Measurements from ENCODE around the gene MAP3K4.

DNA sequence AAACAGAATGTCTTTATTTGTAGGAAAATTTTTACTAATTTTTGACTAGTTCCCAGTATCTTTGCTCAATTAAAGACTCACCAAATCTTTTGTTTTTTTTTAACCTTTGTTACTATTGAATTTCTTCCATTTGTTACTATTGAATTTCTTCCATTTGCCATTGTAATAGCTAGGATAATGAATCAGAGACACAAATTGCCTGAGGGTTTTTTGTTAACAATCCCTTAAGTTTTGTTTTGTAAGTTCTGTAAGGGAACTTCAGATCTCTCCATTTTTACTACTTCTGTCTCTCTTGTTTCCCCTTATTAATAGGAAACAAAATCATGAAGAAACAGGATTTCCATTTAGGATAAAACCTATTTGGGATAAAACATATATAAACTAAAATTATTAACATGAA lies 104.3 kb downstream of the MAP3K4 start:
- TF ChIP-seq CTCF (IDR thresholded peaks at IDR 0.05) (no peak), POLR2A (IDR thresholded peaks at IDR 0.05) (no peak)

All from esophagus squamous epithelium (tissue), 4 donors.